Stimulated activated CD8-positive, alpha-beta memory T cell treated with anti-CD3 and anti-CD28 coated beads, Interleukin-2, amount 100 ng/mL, for 48 hours (primary cell): ENCODE data around the gene FGGY.
"Not testable (repeated sequence)": the region's sequence is repeated elsewhere in the genome, so short reads cannot be mapped to it uniquely, and the experiment has no call there.

Source experiments
- DNase-seq, 2 donors: peaks; one replicate each; pipeline ENCODE4 v3.0.0-alpha.2; 2020; ENCODE audit warnings: low read depth in 2 of 2

FGGY gene

DNA sequence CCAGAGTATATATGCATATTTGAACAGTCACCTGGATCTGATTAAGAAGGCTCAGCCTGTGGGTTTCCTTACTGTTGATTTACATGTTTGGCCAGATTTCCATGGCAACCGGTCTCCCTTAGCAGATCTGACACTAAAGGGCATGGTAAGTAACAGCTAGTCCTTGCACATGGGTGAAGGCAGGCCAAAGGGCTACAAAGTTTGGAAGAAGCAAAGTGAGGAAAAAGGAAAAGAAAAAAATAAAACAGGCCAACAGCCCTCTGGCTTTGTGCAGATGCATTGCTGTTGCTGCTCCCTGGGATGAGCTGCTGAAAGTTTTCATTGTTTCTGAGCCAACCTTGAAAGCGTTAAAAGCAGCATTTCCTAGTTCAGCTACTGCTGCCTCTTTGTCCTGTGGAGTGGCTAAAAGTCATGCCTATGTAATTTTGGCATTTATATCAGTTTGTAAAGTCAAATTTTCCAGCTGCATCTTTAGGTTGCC, 341.4 kb downstream of the FGGY start:
- DNase-seq = no peak

DNA sequence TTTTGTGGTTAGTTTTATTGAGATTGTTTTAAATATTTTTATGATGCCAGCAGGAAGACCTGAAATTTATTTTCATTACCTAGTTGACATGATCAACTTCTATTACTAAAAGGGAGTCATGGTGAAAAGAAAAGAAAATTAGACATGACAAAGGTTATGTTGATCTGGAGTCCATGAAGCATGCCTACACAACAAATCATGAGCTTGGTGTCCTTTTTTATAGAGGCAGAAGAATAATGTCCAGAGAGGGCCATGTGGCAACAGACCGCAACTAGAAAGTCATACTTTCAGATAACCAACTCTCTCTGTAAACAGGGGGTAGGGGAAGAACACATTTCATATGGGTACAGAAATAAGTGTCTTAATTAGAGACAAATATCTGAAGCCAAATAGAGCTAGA, 342.4 kb downstream of the FGGY start:
- DNase-seq = no peak

DNA sequence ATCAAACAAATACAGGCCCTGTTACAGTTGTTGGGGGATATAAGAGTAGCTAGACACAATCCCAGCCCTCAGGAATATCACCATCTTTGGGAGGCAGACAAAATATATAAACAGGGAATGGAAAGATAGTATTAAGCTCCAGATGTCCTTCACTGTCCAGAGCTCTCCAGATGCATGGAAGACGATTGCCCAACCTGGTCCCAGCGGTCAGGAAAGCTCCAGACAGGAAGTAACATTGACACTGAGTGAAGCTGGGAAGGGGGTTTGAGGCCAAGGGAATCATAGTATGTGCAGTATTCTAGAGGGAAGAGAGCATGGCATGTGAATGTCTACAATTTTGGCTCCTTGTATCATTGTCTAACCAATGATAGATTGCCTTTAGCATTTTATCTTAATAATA, 344.0 kb downstream of the FGGY start:
- DNase-seq = no peak

DNA sequence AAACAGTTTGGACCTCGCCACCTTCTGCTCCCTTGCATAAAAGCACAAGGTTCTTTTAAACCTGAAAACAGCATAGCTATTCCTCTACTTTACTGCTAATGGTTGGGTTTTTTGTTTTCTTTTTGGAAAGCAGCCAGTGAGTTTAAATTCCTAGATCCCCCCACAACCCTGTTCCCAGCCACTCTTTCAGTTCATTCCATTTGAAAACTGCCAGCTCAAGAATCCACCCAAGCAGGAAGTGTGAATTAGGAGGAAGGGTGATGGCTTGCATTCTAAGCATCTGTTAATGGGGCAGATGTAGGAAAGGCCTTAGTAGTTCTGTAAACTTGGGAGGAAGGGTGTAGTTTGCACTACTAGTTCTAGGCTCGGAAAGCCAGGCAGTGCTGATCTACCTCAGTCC, 344.9 kb downstream of the FGGY start:
- no peak for DNase-seq

DNA sequence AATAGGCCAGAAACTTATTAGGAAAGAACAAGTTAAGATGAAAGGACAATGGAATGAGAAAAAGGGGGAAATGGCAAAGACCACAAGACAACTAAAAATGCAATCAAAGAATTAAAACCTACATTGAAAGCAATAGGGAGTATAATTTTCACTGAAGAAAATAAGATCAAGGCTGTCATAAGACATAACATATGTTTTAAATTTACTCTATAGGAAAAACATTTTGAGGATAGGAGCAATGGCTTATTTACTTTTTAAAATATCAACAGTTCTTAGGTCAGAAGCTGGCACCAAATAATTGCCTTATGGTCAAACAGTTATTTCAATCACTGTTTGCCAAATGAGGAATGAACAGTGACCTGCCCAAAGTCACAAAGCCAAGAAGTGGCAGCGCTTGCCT, 346.6 kb downstream of the FGGY start:
- no peak for DNase-seq

DNA sequence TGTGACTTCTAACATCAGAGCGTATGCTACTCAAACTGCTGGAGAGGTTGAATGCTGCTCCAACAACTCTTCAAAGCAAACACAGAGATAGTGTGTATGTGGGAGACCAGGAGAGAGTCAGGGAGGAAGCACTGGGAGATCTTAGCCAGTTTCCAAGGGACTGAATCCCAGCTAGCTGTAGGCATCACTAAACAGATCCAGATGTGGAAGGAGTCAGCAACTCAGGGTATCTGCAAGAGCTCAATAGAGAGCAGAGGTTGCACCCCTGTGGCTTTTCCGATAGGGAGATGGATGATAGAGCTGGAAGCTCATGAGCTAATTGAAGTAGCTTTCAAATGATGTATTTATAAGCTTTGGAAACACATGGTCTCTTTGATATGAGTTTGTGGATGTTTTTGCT, 349.0 kb downstream of the FGGY start:
- no peak for DNase-seq

DNA sequence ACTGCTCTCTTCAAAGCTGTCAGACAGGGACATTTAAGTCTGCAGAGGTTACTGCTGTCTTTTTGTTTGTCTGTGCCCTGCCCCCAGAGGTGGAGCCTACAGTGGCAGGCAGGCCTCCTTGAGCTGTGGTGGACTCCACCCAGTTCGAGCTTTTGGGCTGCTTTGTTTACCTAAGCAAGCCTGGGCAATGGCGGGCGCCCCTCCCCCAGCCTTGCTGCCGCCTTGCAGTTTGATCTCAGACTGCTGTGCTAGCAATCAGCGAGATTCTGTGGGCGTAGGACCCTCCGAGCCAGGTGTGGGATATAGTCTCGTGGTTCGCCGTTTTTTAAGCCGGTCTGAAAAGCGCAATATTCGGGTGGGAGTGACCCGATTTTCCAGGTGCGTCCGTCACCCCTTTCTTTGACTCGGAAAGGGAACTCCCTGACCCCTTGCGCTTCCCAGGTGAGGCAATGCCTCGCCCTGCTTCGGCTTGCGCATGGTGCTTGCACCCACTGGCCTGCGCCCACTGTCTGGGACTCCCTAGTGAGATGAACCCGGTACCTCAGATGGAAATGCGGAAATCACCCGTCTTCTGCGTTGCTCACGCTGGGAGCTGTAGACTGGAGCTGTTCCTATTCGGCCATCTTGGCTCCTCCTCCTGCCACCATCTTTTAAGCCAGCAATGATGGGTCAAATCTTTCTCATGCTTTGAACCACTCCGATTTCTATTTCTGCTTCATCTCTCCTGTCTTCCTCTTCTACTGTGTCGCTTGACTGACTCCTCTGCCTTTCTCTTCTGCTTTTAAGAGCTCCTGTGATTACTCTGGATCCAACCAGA, 356.5 kb downstream of the FGGY start:
- not testable (repeated sequence) for DNase-seq

DNA sequence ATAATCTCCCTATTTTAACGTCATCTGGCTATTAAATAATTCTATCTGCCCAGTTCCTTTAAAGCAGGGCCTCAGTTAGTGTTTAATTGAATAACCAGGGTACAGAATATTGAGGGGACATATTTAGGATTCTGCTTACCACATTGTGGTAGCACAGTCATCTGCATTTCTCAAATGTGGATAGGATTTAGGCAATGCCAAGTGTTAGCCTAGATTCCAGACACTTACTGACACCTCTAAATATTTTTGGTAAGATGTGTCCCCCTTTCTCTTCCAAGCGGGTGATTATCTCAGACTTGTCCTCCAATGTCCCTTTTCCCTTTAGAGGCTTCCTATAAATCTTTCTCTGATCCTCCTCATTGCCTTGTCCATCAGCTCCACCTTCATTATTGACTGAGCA, 357.1 kb downstream of the FGGY start:
- DNase-seq = no peak

DNA sequence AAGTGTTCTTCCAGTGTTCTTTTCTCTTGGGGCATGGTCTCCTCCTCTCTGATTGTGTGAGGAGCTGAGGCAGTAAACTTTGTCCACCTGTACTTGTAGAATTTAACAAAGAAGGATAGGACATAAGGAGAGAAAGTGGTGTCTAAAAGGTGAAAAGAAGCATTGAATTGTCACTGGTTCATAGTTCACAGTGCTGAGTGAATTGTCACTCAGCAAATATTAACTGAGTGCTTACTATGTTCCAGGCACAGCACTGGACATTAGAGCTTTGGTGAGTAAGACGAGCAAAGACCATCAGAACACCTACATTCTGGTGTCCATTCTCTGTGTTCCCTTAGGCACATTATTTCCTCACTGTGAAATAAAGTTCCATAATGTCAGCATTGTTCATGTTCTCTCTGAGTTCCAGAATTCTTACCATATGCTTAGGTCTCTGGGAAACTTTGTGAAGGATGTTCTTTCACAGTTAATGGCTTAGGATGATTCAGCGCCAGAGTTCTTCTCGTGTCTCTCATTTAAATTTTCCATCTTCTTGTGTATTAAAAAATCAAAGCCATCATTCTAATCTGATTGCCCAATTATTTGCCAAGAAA, 361.1 kb downstream of the FGGY start:
- no peak for DNase-seq

DNA sequence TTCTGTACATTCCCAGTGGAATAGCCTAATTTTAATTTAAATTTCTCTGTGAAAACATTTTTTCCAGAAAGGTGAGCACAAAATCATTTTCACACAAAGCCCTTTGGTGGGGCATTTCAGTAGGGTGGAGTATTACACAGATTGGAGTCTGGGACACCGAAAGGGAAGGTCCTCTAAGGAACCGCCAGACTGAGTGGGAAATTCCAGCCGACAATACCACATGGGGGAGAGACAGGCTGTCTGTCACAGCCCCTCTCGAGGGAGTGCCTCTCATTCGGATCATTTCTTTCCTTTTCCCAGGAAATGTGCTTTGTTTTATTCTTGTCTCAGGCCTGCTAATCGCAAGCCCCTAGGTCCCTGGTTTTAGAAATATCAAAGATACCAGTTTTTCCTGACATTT, 367.3 kb downstream of the FGGY start:
- no peak for DNase-seq

DNA sequence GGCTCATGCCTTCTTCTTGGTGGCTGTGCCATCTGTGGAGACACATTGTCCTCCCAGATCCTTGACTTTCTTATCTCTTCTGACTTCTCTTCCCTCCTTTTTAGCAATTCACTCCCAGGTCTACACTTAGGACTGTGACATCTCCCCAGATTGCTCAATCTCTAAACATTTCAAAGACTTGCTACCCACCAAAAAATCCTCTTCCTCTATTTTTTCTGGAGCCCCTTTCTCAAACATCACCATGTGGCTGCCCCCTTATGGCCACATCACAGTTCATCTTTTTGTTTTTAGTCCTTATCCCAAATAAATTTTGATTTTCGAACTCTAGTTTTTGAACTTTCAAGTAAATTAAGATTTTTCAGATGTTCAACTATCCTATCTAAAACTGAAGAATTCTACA, 369.2 kb downstream of the FGGY start:
- no peak for DNase-seq

DNA sequence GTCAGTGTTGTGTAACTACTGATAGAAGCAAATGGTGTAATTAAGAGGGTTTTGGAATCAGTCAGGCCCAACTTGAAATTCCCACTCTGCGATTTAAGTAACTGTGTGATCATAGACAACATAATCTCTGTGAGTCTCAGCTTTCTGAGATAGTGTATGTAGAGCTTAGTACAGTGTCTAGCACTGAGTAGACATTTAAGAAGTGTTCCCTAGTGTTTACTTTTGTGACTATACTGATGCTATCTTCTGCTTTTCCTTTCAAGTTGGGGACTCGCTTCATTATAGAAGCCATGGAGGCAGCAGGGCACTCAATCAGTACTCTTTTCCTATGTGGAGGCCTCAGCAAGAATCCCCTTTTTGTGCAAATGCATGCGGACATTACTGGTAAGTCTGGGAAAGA, 370.1 kb downstream of the FGGY start:
- DNase-seq = no peak

DNA sequence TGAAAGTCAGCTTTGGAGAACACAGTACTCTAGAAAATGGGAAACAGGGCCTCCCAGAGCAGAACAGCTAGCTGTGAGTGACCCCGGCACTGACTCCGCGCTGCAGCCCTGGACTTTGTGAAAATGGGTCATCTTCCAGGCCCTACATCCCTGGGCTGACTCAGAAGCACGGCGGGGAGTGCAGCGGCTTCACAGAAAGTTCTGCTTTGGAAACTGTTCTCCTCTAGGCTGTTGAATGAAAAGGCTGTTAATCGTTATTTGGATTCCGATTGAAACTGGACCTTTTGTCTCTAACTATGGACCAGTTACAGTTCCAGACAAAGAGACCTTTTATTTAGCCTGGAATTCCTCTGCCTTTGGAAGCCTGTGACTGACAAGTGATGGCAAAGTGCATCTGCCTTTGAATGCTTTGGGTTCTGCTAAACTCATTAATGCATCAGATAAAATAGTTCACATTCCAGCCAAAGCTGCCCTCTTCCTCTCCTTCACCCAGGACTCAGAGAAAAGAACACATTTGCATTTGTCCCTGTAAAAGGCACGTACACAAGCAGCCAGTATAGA, 372.9 kb downstream of the FGGY start:
- no peak for DNase-seq

DNA sequence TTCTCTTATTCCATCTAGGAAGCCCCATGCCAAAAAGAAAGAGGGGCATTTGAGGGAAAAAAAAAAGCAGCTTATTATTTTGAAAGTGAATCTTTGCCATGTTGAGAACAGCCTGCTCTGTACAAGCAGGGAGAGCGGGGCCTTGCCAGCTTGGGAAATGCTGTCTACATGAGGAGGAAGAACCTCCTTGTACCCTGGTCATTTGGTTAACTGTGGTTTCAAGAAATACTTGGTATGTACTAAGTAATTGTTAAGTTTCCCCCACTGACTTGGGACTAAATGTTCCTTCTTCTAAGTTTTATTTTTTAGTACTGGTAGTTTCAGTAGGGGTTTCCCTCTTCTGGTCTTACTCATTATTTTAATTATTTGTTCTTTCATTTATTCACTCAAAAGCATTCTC, 373.8 kb downstream of the FGGY start:
- no peak for DNase-seq

DNA sequence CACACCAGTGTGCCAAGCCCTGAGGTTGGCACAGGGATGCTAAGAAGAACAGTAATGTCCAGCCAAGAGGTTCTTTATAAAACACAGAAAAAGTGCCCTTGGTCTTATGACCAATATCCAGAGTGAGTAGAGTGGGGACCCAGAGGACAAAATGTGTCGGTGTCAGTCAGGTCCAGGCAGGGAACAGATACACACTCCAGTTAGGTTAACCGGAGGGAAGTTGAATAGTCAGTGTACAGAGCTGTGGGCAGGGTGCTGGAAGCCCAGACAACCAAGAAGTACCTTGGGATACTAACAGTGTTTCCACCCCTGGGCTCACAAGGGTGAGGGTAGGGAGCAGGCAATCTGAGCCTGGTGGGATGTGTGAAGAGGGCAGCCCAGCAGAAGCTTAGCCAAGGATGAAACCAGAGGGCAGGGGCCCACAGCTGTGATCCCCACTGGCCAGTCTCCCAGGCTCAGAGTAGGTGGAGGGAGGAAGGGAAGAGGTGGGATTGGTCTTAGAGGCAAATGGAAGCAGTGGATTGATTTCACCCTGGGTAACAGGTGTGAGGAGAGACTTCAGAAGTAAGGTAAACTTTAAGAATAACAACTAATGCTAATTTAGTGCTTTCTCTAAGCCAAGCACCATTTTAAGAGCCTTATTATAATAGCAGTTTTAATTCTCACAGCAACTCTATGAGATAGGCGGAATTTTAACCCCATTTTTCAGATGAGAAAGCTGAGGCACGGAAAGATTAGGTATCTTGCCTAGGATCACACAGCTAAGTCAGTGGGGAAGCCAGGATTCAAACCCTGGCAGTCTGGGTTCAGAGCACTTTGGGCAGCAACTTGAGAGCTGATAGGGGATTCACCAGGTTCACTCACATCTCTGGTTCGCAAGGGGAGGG, 374.4 kb downstream of the FGGY start:
- DNase-seq = no peak

DNA sequence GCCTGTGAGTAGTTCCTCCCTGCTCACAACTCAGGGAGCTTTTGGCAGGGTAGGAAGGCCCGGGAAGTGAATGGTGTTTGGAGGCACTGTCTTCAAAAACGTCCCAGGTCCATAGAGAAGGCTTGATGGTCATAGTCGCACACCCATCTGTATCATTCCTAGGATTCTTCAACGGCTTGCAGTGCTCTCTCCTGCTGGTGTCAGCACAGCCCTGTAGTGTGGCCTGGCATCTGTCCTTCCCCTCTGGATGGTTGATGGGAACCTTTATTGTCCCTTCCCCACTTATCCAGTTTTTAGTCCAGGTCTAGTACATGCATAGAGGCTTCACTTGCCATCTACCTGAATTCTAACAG, 375.0 kb downstream of the FGGY start:
- no peak for DNase-seq

DNA sequence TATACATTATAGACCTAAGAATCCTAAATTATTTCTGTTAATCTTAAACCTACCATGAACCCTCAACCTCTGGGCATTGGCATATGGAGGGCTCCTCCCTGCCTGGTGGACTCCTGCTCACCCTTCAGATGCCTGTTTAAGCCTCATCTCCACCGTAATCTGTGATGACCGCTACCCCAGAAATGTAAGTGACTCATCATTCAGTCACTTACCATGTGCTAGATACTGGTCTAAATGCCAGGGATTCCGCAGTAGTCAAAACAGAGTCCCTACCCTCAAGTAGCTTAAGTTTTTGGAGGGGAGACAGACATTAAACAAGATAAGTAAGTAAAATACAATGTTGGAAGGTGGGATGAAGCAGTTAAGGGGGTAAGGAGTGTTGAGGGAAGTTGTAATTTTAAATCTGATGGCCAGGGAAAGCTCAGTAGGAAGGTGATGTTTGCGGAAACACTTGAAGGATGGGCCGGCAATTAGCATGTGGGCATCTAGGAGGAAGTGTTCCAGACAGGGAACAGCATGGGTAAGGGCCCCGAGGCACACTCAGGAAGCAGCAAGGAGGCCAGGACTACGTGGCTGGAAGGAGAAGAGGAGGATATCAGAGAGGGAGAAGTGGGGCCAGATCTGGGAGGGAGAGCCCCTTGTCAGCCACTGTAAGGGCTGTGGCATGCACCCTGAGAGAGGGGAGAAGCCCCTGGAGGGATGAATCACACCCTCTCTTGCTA, 376.1 kb downstream of the FGGY start:
- no peak for DNase-seq

DNA sequence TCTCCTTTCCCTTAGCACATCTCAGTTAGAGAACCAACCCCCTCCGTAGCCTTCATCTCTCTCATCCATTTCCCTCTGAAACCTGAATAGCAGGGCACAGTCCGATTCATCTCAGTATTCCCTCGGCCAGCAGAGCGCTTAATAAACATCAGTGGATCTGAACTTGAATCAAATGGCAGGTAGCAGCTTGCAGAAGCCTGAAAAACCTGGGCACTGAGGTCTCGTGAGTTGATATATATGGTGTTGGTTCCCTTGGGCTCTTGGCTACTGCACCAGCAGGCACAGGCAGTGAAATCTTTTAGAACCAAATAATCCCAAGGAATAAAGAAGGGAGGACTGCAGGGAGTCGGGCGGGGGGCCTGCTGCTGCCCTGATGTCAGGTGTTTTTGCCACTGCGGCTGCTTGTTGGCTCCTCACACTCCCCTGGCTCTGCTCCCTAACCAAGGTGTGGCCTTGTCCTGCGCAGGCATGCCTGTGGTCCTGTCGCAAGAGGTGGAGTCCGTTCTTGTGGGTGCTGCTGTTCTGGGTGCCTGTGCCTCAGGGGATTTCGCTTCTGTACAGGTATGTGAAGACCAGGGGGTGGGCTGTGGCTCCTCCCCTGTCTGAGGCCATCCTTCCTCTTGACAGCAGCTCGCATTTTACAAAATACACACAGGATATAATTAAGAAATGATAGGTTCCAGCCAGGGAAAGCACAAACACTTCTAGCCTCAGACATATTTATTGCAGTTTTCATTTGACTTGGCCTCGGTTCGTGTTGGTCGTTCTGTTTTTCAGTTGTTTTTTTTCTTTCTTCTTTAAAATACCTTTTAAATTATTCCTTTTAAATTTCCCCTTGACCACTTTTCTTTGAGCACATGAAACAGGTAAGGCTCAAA, 376.9 kb downstream of the FGGY start:
- DNase-seq = no peak

DNA sequence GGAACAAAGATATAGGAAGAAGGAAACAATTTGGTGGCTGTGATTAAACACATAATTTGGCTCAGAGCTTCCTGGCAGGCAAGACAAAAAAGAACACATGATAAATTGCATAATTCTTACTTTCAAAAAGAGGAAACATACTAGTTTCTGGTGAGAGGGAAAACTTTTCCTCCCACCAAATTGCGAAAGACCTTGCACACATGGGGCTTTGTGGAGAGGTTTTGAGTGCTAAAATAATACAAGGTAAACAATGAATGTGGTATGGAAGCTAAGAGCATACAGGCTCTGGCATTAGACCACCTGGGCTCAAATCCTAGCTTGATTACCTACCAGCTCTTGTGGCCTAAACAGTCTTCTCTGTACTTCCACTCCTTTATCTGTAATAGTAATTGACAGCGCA, 377.7 kb downstream of the FGGY start:
- no peak for DNase-seq

DNA sequence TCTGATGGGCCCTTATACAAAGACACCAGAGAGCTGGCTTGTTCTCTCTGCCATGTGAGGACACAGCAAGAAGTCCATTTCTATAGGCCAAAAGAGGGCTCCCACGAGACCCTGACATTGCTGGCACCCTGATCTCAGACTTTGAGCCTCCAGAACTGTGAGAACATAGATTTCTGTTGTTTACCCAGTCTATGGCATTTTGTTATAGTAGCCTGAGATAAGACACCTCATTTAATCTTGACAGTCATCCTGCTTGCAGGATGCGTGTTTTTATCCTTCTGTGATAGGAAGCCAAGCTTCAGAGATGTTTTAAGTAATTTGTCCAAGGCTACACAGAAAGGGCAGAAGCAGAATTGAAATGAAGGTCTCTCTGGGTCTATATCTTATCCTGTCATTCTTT, 379.0 kb downstream of the FGGY start:
- DNase-seq = no peak

DNA sequence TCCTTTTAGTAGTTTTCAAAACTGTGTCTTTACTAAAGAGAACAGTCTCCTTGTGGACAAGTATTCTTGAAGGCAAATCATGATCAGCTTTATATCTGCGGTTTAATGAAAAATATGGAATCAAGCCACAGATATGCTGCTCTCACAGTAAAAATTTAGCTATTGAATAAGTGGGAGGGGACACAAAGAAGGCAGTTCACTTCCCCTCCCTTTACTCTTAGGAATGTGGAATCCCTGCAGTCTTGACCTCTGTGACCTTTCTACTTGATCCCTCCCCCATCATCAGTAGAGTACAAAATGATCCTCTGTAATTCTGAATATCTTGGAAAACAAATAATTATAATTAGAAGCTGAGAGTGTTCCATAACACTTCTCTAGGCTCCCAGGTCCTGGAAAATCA, 381.1 kb downstream of the FGGY start:
- no peak for DNase-seq
